HG02840 (cell line): ENCODE data around the gene ITGA11.

Experiments
- ATAC-seq: cut with Tn5 transposase; IDR thresholded peaks from one replicate; pipeline ENCODE4 v1.9.1; 2021; ENCODE audit warnings: mild to moderate bottlenecking, moderate library complexity, moderate number of reproducible peaks; ENCODE audit not compliant: unreplicated experiment, low FRiP score

ITGA11 gene

GRCh38 chr15:68252925-68253534, 178.9 kb downstream of the ITGA11 start:
- no peak for ATAC-seq

- ATAC-seq = no peak
Measured at GRCh38 chr15:68249058-68249713, 182.8 kb downstream of the ITGA11 start.
